T-helper 1 cell treated with Interleukin-12 subunit alpha and Interleukin-12 subunit beta and Interleukin-4 antibody, amounts not matched to agents 30 μg/mL and 1 μg/mL, for 36 hours (primary cell): ENCODE measurements around the gene RALGPS1.

Experiments
- H3K27ac Mint-ChIP-seq: one replicate; pipeline ENCODE4 v1.8.0; 2021; ENCODE audit warnings: mild to moderate bottlenecking, mixed read lengths
- H3K27me3 Mint-ChIP-seq: one replicate; pipeline ENCODE4 v1.8.0; 2021; ENCODE audit warnings: low read depth, mixed read lengths
- H3K36me3 Mint-ChIP-seq: one replicate; pipeline ENCODE4 v1.8.0; 2021; ENCODE audit warnings: low read depth, mixed read lengths
- H3K4me1 Mint-ChIP-seq: one replicate; pipeline ENCODE4 v1.8.0; 2021; ENCODE audit warnings: low read depth, mixed read lengths
- H3K4me3 Mint-ChIP-seq: one replicate; pipeline ENCODE4 v1.8.0; 2021; ENCODE audit warnings: mild to moderate bottlenecking, moderate library complexity, mixed read lengths
- H3K9me3 Mint-ChIP-seq: one replicate; pipeline ENCODE4 v1.8.0; 2021; ENCODE audit warnings: mixed read lengths

Gene RALGPS1

GRCh38 chr9:127207734-127208410 is 293.3 kb downstream of the RALGPS1 start:
- H3K9me3 Mint-ChIP-seq, result no peaks in the 10 kb centered on the region
- H3K36me3 Mint-ChIP-seq, result no peaks in the 10 kb centered on the region
- no peak overlapping the region for H3K27ac Mint-ChIP-seq

GRCh38 chr9:127208416-127208815 is 293.8 kb downstream of the RALGPS1 start:
- Mint-ChIP-seq H3K4me1 (peaks cover 4% of the 10 kb centered on the region), H3K9me3 (no peaks in the 10 kb centered on the region), H3K27ac (no peak overlapping the region), H3K27me3 (peaks cover 9% of the 10 kb centered on the region), H3K36me3 (no peaks in the 10 kb centered on the region), H3K4me3 (no peak overlapping the region)

More at GRCh38 chr9:127207734-127208410, 293.3 kb downstream of the RALGPS1 start:
- Mint-ChIP-seq H3K27me3 (peaks cover 9% of the 10 kb centered on the region), H3K4me3 (no peak overlapping the region), H3K4me1 (peaks cover 4% of the 10 kb centered on the region)

- Mint-ChIP-seq H3K4me1 (peaks cover 2% of the 10 kb centered on the region), H3K9me3 (no peaks in the 10 kb centered on the region), H3K27ac (no peak overlapping the region), H3K36me3 (no peaks in the 10 kb centered on the region), H3K4me3 (no peak overlapping the region), H3K27me3 (peaks cover 16% of the 10 kb centered on the region)
Measured at GRCh38 chr9:127209220-127209619, 294.6 kb downstream of the RALGPS1 start.

- Mint-ChIP-seq H3K27ac (no peak overlapping the region), H3K4me3 (no peak overlapping the region)
Measured at GRCh38 chr9:127209948-127210640, 295.5 kb downstream of the RALGPS1 start.

GRCh38 chr9:127210851-127211730 is 296.5 kb downstream of the RALGPS1 start:
- Mint-ChIP-seq H3K27me3 (peaks cover 16% of the 10 kb centered on the region), H3K4me3 (no peak overlapping the region), H3K27ac (no peak overlapping the region), H3K4me1 (peaks cover 4% of the 10 kb centered on the region), H3K9me3 (no peaks in the 10 kb centered on the region), H3K36me3 (no peaks in the 10 kb centered on the region)

More at GRCh38 chr9:127209948-127210640, 295.5 kb downstream of the RALGPS1 start:
- Mint-ChIP-seq H3K27me3 (peaks cover 16% of the 10 kb centered on the region), H3K36me3 (no peaks in the 10 kb centered on the region), H3K4me1 (peaks cover 4% of the 10 kb centered on the region), H3K9me3 (no peaks in the 10 kb centered on the region)

- Mint-ChIP-seq H3K27ac (no peak overlapping the region), H3K9me3 (no peaks in the 10 kb centered on the region), H3K36me3 (no peaks in the 10 kb centered on the region), H3K27me3 (peaks cover 18% of the 10 kb centered on the region), H3K4me3 (no peak overlapping the region), H3K4me1 (peaks cover 3% of the 10 kb centered on the region)
Measured at GRCh38 chr9:127211983-127212382, 297.4 kb downstream of the RALGPS1 start.

GRCh38 chr9:127212453-127212852 is 297.9 kb downstream of the RALGPS1 start:
- Mint-ChIP-seq H3K27me3 (peaks cover 16% of the 10 kb centered on the region), H3K36me3 (no peaks in the 10 kb centered on the region), H3K9me3 (no peaks in the 10 kb centered on the region), H3K4me3 (no peak overlapping the region), H3K27ac (no peak overlapping the region), H3K4me1 (peaks cover 2% of the 10 kb centered on the region)

- no peaks in the 10 kb centered on the region for H3K9me3 Mint-ChIP-seq
- H3K27me3 Mint-ChIP-seq, result peaks cover 16% of the 10 kb centered on the region
- no peaks in the 10 kb centered on the region for H3K36me3 Mint-ChIP-seq
- H3K4me1 Mint-ChIP-seq, result peaks cover 2% of the 10 kb centered on the region
- no peak overlapping the region for H3K4me3 Mint-ChIP-seq
- no peak overlapping the region for H3K27ac Mint-ChIP-seq
Measured at GRCh38 chr9:127213859-127214258, 299.3 kb downstream of the RALGPS1 start.

- no peak overlapping the region for H3K27ac Mint-ChIP-seq
- H3K36me3 Mint-ChIP-seq, result no peaks in the 10 kb centered on the region
- H3K9me3 Mint-ChIP-seq, result no peaks in the 10 kb centered on the region
- no peak overlapping the region for H3K4me3 Mint-ChIP-seq
- peaks cover 2% of the 10 kb centered on the region for H3K4me1 Mint-ChIP-seq
- H3K27me3 Mint-ChIP-seq, result peaks cover 15% of the 10 kb centered on the region
Measured at GRCh38 chr9:127214421-127215267, 300.1 kb downstream of the RALGPS1 start.

- H3K27me3 Mint-ChIP-seq, result peaks cover 12% of the 10 kb centered on the region
- peaks cover 2% of the 10 kb centered on the region for H3K4me1 Mint-ChIP-seq
- H3K36me3 Mint-ChIP-seq, result no peaks in the 10 kb centered on the region
- H3K4me3 Mint-ChIP-seq, result no peak overlapping the region
- H3K27ac Mint-ChIP-seq, result no peak overlapping the region
- H3K9me3 Mint-ChIP-seq, result no peaks in the 10 kb centered on the region
Measured at GRCh38 chr9:127215268-127216209, 301.0 kb downstream of the RALGPS1 start.

- Mint-ChIP-seq H3K27ac (no peak overlapping the region), H3K4me1 (peaks cover 2% of the 10 kb centered on the region), H3K36me3 (no peaks in the 10 kb centered on the region), H3K9me3 (no peaks in the 10 kb centered on the region), H3K27me3 (peaks cover 14% of the 10 kb centered on the region), H3K4me3 (no peak overlapping the region)
Measured at GRCh38 chr9:127216210-127216887, 301.8 kb downstream of the RALGPS1 start.

GRCh38 chr9:127216888-127217217 is 302.3 kb downstream of the RALGPS1 start:
- Mint-ChIP-seq H3K27ac (no peak overlapping the region), H3K4me3 (no peak overlapping the region), H3K4me1 (peaks cover 2% of the 10 kb centered on the region), H3K9me3 (no peaks in the 10 kb centered on the region), H3K36me3 (no peaks in the 10 kb centered on the region), H3K27me3 (peaks cover 16% of the 10 kb centered on the region)

- H3K9me3 Mint-ChIP-seq, result no peaks in the 10 kb centered on the region
- H3K4me3 Mint-ChIP-seq, result no peak overlapping the region
- no peaks in the 10 kb centered on the region for H3K36me3 Mint-ChIP-seq
- no peak overlapping the region for H3K27ac Mint-ChIP-seq
- H3K27me3 Mint-ChIP-seq, result peaks cover 27% of the 10 kb centered on the region
- H3K4me1 Mint-ChIP-seq, result peaks cover 8% of the 10 kb centered on the region
Measured at GRCh38 chr9:127218818-127219217, 304.2 kb downstream of the RALGPS1 start.
